ENCODE results near the gene AIFM3.

AIFM3 gene

GRCh38 chr22:20974336-20974955 lies 7.4 kb downstream of the AIFM3 start:
- no peak overlapping the region for H3K27ac ChIP-seq (ENCODE audit: low read length)
- TF ChIP-seq CTCF (IDR thresholded peaks at IDR 0.05; ENCODE audit: low read depth, low read length) (no peak), EZH2phosphoT487 (IDR thresholded peaks at IDR 0.05; ENCODE audit: low read depth) (no peak)
- H3K9me3 ChIP-seq (ENCODE audit: insufficient read depth, low read length) = no peaks in the 10 kb centered on the region
- no peaks in the 10 kb centered on the region for H3K36me3 ChIP-seq (replicated peaks; ENCODE audit: low read depth, low read length)
- H3K27me3 ChIP-seq (ENCODE audit: low read depth, low read length) = no peaks in the 10 kb centered on the region
- 0 out of 2 replicates have a peak, but pooled peaks cover 4% of the 10 kb centered on the region for H3K4me1 ChIP-seq (ENCODE audit: low read length)
- H4K20me1 ChIP-seq (ENCODE audit: insufficient read depth, low read length) = no peaks in the 10 kb centered on the region
- no peaks in the 10 kb centered on the region for H3K79me2 ChIP-seq (ENCODE audit: low read length)
- no peak overlapping the region for H3K4me2 ChIP-seq (ENCODE audit: low read length)
- H3K4me3 ChIP-seq (ENCODE audit: low read length) = no peak overlapping the region
- H3K9ac ChIP-seq (ENCODE audit: low read length) = no peak overlapping the region
- H2AFZ ChIP-seq (ENCODE audit: low read depth, low read length) = no peak overlapping the region

- Histone ChIP-seq H3K9ac (ENCODE audit: low read length) (no peak overlapping the region), H3K79me2 (ENCODE audit: low read length) (no peaks in the 10 kb centered on the region), H2AFZ (ENCODE audit: low read depth, low read length) (no peak overlapping the region), H4K20me1 (ENCODE audit: insufficient read depth, low read length) (no peaks in the 10 kb centered on the region), H3K4me1 (ENCODE audit: low read length) (peaks cover 5% of the 10 kb centered on the region), H3K27me3 (ENCODE audit: low read depth, low read length) (no peaks in the 10 kb centered on the region), H3K4me3 (ENCODE audit: low read length) (no peak overlapping the region), H3K4me2 (ENCODE audit: low read length) (no peak overlapping the region), H3K36me3 (replicated peaks; ENCODE audit: low read depth, low read length) (no peaks in the 10 kb centered on the region), H3K9me3 (ENCODE audit: insufficient read depth, low read length) (no peaks in the 10 kb centered on the region), H3K27ac (ENCODE audit: low read length) (no peak overlapping the region)
- TF ChIP-seq EZH2phosphoT487 (IDR thresholded peaks at IDR 0.05; ENCODE audit: low read depth) (no peak), CTCF (IDR thresholded peaks at IDR 0.05; ENCODE audit: low read depth, low read length) (no peak)
These were observed 8.7 kb downstream of the AIFM3 start for GRCh38 chr22:20975541-20976290.

GRCh38 chr22:20976291-20976877 lies 9.3 kb downstream of the AIFM3 start:
- Histone ChIP-seq H3K4me2 (ENCODE audit: low read length) (no peak overlapping the region), H3K27me3 (ENCODE audit: low read depth, low read length) (no peaks in the 10 kb centered on the region), H3K9ac (ENCODE audit: low read length) (no peak overlapping the region), H3K9me3 (ENCODE audit: insufficient read depth, low read length) (no peaks in the 10 kb centered on the region), H3K79me2 (ENCODE audit: low read length) (peaks cover 3% of the 10 kb centered on the region), H2AFZ (ENCODE audit: low read depth, low read length) (no peak overlapping the region), H3K4me1 (ENCODE audit: low read length) (peaks cover 12% of the 10 kb centered on the region), H3K4me3 (ENCODE audit: low read length) (no peak overlapping the region), H4K20me1 (ENCODE audit: insufficient read depth, low read length) (no peaks in the 10 kb centered on the region), H3K27ac (ENCODE audit: low read length) (no peak overlapping the region), H3K36me3 (replicated peaks; ENCODE audit: low read depth, low read length) (no peaks in the 10 kb centered on the region)
- no peak for TF ChIP-seq CTCF (IDR thresholded peaks at IDR 0.05; ENCODE audit: low read depth, low read length)
- no peak for TF ChIP-seq EZH2phosphoT487 (IDR thresholded peaks at IDR 0.05; ENCODE audit: low read depth)

GRCh38 chr22:20977019-20977418 lies 10.0 kb downstream of the AIFM3 start:
- H3K36me3 ChIP-seq (replicated peaks; ENCODE audit: low read depth, low read length) = no peaks in the 10 kb centered on the region
- no peak overlapping the region for H3K9ac ChIP-seq (ENCODE audit: low read length)
- H3K27ac ChIP-seq (ENCODE audit: low read length) = no peak overlapping the region
- no peaks in the 10 kb centered on the region for H4K20me1 ChIP-seq (ENCODE audit: insufficient read depth, low read length)
- H3K9me3 ChIP-seq (ENCODE audit: insufficient read depth, low read length) = no peaks in the 10 kb centered on the region
- no peaks in the 10 kb centered on the region for H3K27me3 ChIP-seq (ENCODE audit: low read depth, low read length)
- no peak overlapping the region for H2AFZ ChIP-seq (ENCODE audit: low read depth, low read length)
- no peak overlapping the region for H3K4me3 ChIP-seq (ENCODE audit: low read length)
- peaks cover 6% of the 10 kb centered on the region for H3K79me2 ChIP-seq (ENCODE audit: low read length)
- TF ChIP-seq CTCF (IDR thresholded peaks at IDR 0.05; ENCODE audit: low read depth, low read length) (no peak), EZH2phosphoT487 (IDR thresholded peaks at IDR 0.05; ENCODE audit: low read depth) (no peak)
- H3K4me1 ChIP-seq (ENCODE audit: low read length) = peaks cover 12% of the 10 kb centered on the region
- H3K4me2 ChIP-seq (ENCODE audit: low read length) = no peak overlapping the region

Data from OCI-LY3 (cell line).